NT2/D1 (cell line): ENCODE data around the gene PLPPR4.

Experiments used
- SUZ12 ChIP-seq: IDR thresholded peaks from 2 replicates; pipeline ENCODE4 v1.6.1; 2011; ENCODE audit not compliant: insufficient read length, insufficient read depth; ENCODE audit errors: extremely low read depth
- YY1 ChIP-seq: IDR thresholded peaks from 2 replicates; pipeline ENCODE4 v1.6.1; 2011; ENCODE audit not compliant: insufficient read length, insufficient read depth
- ZNF274 ChIP-seq: IDR thresholded peaks from 2 replicates; pipeline ENCODE4 v1.6.1; 2011; ENCODE audit warnings: mild to moderate bottlenecking, low read depth, low read length

DNA sequence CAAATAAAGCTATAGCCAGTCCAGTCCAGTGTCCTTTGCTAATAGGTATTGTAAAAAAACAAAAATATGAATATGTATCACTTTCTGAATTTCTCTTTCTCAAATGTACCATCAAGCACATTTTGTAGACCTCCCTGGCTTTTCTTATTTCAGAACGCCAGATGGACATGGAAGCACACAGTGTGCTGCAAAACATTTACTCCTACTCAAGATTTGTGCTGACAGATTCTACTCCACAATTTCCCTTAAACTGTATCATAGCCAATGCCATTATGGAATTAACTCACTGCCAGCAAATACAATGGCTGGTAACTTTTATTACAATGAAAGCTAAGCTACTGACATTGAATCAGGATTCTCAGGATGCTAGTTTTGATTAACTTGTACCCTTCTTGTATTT is 30.8 kb upstream of the PLPPR4 start:
- TF ChIP-seq ZNF274 (no peak), YY1 (no peak), SUZ12 (no peak)
